HepG2 (cell line): Measurements from ENCODE around the gene APOA1. TPM values are rescaled to one million over a fixed set of nuclear protein-coding genes. Genes with fewer than 3 reads are reported as not detected.

Experiments
- ATF7-NPFF ChIP-seq: sonication (generic); formaldehyde crosslinking; IDR thresholded peaks from 2 replicates; pipeline ENCODE4 v1.8.1; 2023; ENCODE audit warnings: mild to moderate bottlenecking, low read depth, missing genetic modification reagents, moderate library complexity
- EED ChIP-seq: sonication (generic); formaldehyde crosslinking; IDR thresholded peaks from 2 replicates; pipeline ENCODE4 v1.5.0; 2020; ENCODE audit warnings: mild to moderate bottlenecking, missing genetic modification reagents
- MXD4 ChIP-seq: IDR thresholded peaks from 2 replicates; pipeline ENCODE4 v1.6.1; 2016; ENCODE audit warnings: mild to moderate bottlenecking, missing biosample characterization, missing genetic modification reagents
- NFIC ChIP-seq: IDR thresholded peaks from 2 replicates; pipeline ENCODE4 v1.6.1; 2012; ENCODE audit warnings: mild to moderate bottlenecking, low read length, inconsistent platforms
- NR1H2 ChIP-seq: sonication (generic); formaldehyde crosslinking; IDR thresholded peaks from 2 replicates; pipeline ENCODE4 v1.8.1; 2022; ENCODE audit warnings: low read depth, missing genetic modification reagents, borderline replicate concordance
- TEAD3 ChIP-seq: optimal IDR thresholded peaks from 2 replicates; pipeline ENCODE3; 2016; ENCODE audit warnings: borderline replicate concordance
- ZBTB38 ChIP-seq: sonication (generic); formaldehyde crosslinking; IDR thresholded peaks from 2 replicates; pipeline ENCODE4 v1.5.1; 2020; ENCODE audit warnings: mild to moderate bottlenecking, missing genetic modification reagents
- ZNF451 ChIP-seq: sonication (generic); formaldehyde crosslinking; IDR thresholded peaks from 2 replicates; pipeline ENCODE4 v1.5.0; 2020; ENCODE audit warnings: mild to moderate bottlenecking, missing genetic modification reagents
- ZNF609 ChIP-seq: sonication (generic); formaldehyde crosslinking; IDR thresholded peaks from 2 replicates; pipeline ENCODE4 v1.4.0; 2020; ENCODE audit warnings: mild to moderate bottlenecking, missing genetic modification reagents, borderline replicate concordance
- ZNF841 ChIP-seq: sonication (generic); formaldehyde crosslinking; IDR thresholded peaks from 2 replicates; pipeline ENCODE4 v1.8.1; 2023; ENCODE audit warnings: missing genetic modification reagents, borderline replicate concordance
- polyA plus RNA-seq, 8 experiments: library from polyadenylated mRNA; depleted of rRNA in 3 of 8; stranded (reverse) in 7 of 8; unstranded in 1 of 8; fragments of >200 nt; fragmentation: Illumina TruSeq in 4 of 8; extraction: Trizol in 4 of 8; gene quantifications; 2 replicates each; pipeline versions ENCODE4 v1.2.1 to v1.2.3, GENCODE V29; 2011 to 2016; ENCODE audit warnings: low read depth in 4 of 8, missing spikeins in 1 of 8, mixed read lengths in 1 of 8; ENCODE audit not compliant: insufficient read depth in 1 of 8
- total RNA-seq, 5 experiments: library from RNA; depleted of rRNA; stranded (reverse); fragments of >200 nt; fragmentation: Illumina TruSeq; extraction: Trizol; gene quantifications; 2 replicates each; pipeline ENCODE4 v1.2.3, GENCODE V29; 2016; ENCODE audit warnings: low read depth in 1 of 5
- TF ChIP-seq, protein P1 (sequence below): sonication (generic); formaldehyde crosslinking; IDR thresholded peaks from 2 replicates; pipeline ENCODE4 v1.8.1; 2023; ENCODE audit warnings: mild to moderate bottlenecking, inconsistent platforms, moderate library complexity, missing genetic modification reagents, borderline replicate concordance
- TF ChIP-seq, protein P2 (sequence below): sonication (generic); formaldehyde crosslinking; IDR thresholded peaks from 2 replicates; pipeline ENCODE4 v1.5.1; 2020; ENCODE audit warnings: mild to moderate bottlenecking, moderate library complexity, missing genetic modification reagents
- TF ChIP-seq, protein P3 (sequence below): sonication (generic); formaldehyde crosslinking; IDR thresholded peaks from 2 replicates; pipeline ENCODE4 v1.8.1; 2022; ENCODE audit warnings: low read depth, mild to moderate bottlenecking, missing genetic modification reagents
- TF ChIP-seq, protein P4 (sequence below): sonication (generic); formaldehyde crosslinking; IDR thresholded peaks from 2 replicates; pipeline ENCODE4 v1.4.0; 2020; ENCODE audit warnings: missing genetic modification reagents

The APOA1 gene
- total and polyA plus RNA-seq, 2 of the 13 experiments (the other 11 are each of a cell fraction or from before 2014, with no cell fraction given): 1,973 to 5,485 TPM

DNA sequence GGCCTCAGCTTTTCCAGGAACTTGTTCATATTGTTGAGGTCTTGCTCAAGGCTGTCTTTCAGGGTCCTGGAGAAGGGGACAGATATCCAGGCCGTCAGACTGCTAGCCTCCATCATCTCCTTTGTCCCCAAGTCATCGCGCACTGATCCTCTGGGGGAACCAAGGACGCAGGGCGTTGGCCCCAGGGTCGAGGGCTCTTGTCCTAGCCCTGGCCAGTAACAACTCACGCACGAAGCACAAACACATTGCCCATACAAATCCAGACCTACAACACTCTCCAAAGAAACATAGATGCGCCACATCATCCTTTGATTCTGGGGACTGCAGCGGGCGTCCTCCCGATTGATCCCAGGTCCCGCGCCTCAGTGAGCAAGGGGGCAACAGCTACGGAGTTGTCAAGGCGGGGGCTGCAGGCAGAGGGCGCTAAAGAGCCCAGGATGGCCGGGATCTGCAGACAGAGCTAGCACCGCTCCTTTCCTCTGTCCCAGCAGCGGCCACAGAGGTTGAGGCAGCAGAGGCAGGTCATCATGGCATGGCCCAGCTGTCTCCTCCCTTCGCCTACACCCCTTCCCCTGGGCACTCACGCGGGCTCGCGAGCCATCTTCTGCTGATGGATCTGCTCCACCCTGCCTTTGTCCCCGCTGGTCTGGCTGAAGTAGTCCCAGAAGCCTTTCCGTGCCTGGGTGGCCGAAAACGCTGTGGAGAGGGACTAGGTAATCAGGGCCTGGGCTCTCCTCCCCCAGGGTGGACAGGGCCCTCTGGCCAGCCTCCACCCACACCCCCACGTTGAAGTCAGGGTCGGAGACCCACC is 46.2 kb downstream of the APOA1 start (continued):
- TF ChIP-seq, protein P1, sequence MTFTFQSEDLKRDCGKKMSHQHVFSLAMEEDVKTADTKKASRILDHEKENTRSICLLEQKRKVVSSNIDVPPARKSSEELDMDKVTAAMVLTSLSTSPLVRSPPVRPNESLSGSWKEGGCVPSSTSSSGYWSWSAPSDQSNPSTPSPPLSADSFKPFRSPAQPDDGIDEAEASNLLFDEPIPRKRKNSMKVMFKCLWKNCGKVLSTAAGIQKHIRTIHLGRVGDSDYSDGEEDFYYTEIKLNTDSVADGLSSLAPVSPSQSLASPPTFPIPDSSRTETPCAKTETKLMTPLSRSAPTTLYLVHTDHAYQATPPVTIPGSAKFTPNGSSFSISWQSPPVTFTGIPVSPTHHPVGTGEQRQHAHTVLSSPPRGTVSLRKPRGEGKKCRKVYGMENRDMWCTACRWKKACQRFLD (CRISPR knock-in tag): no peak
- TF ChIP-seq, protein P2, sequence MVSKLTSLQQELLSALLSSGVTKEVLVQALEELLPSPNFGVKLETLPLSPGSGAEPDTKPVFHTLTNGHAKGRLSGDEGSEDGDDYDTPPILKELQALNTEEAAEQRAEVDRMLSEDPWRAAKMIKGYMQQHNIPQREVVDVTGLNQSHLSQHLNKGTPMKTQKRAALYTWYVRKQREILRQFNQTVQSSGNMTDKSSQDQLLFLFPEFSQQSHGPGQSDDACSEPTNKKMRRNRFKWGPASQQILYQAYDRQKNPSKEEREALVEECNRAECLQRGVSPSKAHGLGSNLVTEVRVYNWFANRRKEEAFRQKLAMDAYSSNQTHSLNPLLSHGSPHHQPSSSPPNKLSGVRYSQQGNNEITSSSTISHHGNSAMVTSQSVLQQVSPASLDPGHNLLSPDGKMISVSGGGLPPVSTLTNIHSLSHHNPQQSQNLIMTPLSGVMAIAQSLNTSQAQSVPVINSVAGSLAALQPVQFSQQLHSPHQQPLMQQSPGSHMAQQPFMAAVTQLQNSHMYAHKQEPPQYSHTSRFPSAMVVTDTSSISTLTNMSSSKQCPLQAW: peak; percentile 65
- TF ChIP-seq ZNF609 (CRISPR knock-in tag): peak; percentile 63
- TF ChIP-seq NFIC: no peak
- no peak for TF ChIP-seq ATF7-NPFF (CRISPR knock-in tag)
- peak; percentile 87 for TF ChIP-seq ZBTB38 (CRISPR knock-in tag)
- TF ChIP-seq ZNF841 (CRISPR knock-in tag): no peak
- no peak for TF ChIP-seq NR1H2 (CRISPR knock-in tag)
- TF ChIP-seq, protein P3, sequence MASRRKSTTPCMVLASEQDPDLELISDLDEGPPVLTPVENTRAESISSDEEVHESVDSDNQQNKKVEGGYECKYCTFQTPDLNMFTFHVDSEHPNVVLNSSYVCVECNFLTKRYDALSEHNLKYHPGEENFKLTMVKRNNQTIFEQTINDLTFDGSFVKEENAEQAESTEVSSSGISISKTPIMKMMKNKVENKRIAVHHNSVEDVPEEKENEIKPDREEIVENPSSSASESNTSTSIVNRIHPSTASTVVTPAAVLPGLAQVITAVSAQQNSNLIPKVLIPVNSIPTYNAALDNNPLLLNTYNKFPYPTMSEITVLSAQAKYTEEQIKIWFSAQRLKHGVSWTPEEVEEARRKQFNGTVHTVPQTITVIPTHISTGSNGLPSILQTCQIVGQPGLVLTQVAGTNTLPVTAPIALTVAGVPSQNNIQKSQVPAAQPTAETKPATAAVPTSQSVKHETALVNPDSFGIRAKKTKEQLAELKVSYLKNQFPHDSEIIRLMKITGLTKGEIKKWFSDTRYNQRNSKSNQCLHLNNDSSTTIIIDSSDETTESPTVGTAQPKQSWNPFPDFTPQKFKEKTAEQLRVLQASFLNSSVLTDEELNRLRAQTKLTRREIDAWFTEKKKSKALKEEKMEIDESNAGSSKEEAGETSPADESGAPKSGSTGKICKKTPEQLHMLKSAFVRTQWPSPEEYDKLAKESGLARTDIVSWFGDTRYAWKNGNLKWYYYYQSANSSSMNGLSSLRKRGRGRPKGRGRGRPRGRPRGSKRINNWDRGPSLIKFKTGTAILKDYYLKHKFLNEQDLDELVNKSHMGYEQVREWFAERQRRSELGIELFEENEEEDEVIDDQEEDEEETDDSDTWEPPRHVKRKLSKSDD (CRISPR knock-in tag): no peak
- peak; percentile 57; the same call in 1 of the 2 replicates for TF ChIP-seq ZNF451 (CRISPR knock-in tag)
- TF ChIP-seq MXD4 (CRISPR knock-in tag): peak; percentile 52; the same call in 1 of the 2 replicates
- TF ChIP-seq EED: no peak
- TF ChIP-seq TEAD3 (CRISPR knock-in tag): no peak
- TF ChIP-seq, protein P4, sequence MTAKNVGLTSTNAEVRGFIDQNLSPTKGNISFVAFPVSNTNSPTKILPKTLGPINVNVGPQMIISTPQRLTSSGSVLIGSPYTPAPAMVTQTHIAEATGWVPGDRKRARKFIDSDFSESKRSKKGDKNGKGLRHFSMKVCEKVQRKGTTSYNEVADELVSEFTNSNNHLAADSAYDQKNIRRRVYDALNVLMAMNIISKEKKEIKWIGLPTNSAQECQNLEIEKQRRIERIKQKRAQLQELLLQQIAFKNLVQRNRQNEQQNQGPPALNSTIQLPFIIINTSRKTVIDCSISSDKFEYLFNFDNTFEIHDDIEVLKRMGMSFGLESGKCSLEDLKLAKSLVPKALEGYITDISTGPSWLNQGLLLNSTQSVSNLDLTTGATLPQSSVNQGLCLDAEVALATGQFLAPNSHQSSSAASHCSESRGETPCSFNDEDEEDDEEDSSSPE (CRISPR knock-in tag): no peak
